GM19397 (cell line): Measurements from ENCODE around the gene POLG.

ENCODE experiments used
- ATAC-seq: cut with Tn5 transposase; IDR thresholded peaks from one replicate; pipeline ENCODE4 v1.9.1; 2021; ENCODE audit warnings: mild to moderate bottlenecking, moderate library complexity; ENCODE audit not compliant: unreplicated experiment

The POLG gene

GRCh38 chr15:89356634-89357298 lies 22.1 kb upstream of the POLG start:
- no peak for ATAC-seq

GRCh38 chr15:89353991-89354390 lies 19.4 kb upstream of the POLG start:
- no peak for ATAC-seq

DNA sequence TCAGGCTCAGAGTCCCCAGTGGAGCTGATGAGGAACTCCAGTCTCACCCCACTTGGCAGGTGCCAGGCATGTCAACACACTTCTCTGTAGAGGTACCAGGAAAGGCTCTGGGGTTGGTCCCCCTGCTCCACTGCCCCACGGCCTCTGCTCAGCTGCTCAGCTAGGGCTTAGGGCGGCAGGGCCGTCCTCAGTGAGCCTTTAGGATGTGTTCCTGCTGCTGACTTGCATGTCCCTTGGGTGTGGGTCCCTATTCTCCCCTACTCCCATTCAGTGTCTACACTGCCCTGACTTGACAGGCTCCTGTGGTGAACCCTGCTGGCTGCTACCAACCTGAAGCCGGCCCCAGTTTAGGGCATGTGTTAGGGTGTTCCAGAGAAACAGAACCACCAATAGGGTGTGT lies 17.9 kb upstream of the POLG start:
- no peak for ATAC-seq

- ATAC-seq: no peak
Observed at GRCh38 chr15:89349206-89349558, 14.6 kb upstream of the POLG start.

- no peak for ATAC-seq
Observed at GRCh38 chr15:89346516-89347231, 12.1 kb upstream of the POLG start.

DNA sequence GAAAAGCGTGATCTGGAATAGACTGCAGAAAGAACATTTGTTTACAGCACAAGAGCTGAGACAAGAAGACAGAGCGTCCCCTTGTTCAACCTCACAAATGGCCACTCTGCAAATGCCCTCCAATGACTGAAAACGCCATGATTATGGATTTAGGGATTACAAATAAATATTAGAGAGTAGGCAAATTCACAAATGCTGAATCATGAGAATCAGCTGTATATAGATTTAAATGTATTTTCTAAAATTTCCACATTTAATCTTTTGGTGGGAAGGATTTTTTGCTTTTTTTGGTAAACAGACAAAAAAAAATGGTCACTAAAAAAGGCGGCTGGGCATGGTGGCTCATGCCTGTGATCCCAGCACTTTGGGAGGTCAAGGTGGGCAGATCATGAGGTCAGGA lies 10.6 kb upstream of the POLG start:
- no peak for ATAC-seq

DNA sequence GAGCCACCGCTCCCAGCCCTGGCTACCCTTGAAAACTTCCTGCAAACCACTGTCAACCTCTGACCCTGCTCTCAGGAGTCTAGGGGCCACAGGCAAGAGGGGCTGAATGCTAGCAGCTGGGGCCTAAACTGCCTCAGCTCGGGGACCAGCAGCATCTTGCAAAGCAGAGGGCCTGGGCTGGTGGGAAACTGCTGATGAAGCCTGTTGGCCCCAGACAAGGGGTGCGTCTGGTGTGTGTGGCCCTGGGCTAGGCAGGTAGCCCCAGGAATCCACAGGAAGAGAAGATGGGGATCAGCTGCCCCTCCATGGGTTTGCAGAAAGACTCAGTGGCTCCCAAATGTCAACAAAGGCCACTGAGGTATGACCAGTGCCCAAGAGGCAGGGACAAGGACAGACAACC lies 8.2 kb upstream of the POLG start:
- ATAC-seq: no peak

- no peak for ATAC-seq
Observed at GRCh38 chr15:89341316-89342005, 6.8 kb upstream of the POLG start.

GRCh38 chr15:89340573-89340972 lies 5.9 kb upstream of the POLG start:
- no peak for ATAC-seq

- no peak for ATAC-seq
Observed at GRCh38 chr15:89338036-89338435, 3.4 kb upstream of the POLG start.

DNA sequence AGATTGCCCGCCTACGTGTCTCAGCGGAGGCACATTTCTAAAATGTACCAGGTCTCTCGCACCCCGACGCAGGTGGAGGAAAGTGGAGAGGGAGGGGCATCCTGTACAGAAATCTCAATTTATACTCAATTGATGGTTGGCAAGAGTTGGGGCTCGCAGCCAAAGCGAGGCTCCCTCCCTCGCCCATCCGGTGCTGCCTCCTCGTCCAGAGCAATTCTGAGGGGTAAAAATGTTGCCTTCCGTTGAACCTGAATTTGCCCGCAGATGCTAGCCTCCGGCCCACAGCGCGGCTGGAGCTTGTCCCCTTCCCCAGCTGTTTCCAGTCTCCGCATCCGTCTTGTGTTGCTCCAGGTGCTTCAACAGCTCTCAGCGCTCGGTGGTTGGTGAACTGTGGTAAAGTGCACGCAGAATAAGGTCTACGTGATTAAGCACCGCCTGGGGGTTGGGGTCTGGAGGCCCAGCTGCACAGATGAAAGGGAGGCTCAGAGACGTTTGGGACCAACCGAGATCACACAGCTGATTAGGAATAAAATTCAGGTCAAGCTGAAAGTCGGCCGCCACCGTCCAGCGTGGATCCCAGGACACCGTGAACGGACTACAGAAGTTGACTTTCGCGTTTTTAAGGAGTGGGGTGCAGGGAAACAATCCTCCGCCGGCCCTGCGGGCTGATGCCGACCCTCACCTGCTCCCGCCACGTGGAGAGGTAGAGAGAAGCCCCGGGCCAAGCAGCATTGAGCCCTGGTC lies 846 bp upstream of the POLG start:
- ATAC-seq: no peak

DNA sequence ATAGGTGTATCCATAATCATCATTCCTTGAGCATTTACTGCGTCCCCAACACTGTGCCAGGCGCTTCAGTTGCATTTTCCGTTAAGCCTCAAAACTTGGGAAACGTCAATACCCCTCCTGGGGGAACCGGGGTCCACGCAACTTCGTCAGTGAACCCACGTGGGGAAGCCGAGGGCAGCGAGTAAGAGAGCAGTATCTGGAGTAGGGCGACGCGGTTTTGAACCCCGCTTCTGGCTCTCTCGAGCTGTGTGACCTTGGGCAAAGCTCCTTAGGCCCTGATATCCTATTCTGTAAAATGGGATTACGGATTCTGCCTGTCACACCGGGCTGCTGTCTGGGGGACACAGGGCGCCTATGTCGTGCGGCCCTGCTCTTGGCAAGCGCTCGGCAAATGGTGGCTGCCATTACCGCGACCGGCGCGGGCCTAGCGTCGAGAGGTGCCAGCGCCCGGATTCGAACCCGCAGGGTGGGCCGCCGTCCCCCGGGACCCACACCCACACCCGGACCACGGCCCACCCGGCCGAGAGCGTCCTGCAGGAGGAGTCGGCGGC lies 590 bp downstream of the POLG start:
- no peak for ATAC-seq

- no peak for ATAC-seq
Observed at GRCh38 chr15:89333011-89333860, 1.4 kb downstream of the POLG start.

- no peak for ATAC-seq
Observed at GRCh38 chr15:89332446-89332845, 2.2 kb downstream of the POLG start.

GRCh38 chr15:89330881-89331595 lies 3.6 kb downstream of the POLG start:
- ATAC-seq: no peak

- ATAC-seq: no peak
Observed at GRCh38 chr15:89330119-89330518, 4.5 kb downstream of the POLG start.

GRCh38 chr15:89329329-89330084 lies 5.1 kb downstream of the POLG start:
- ATAC-seq: no peak

- no peak for ATAC-seq
Observed at GRCh38 chr15:89328398-89329254, 6.0 kb downstream of the POLG start.
